HepG2 (cell line): Measurements from ENCODE around the gene NCS1. TPM values are rescaled to one million over a fixed set of nuclear protein-coding genes. Genes with fewer than 3 reads are reported as not detected.

Experiments
- ATAC-seq: fragments of 200-7000 bp; cut with Tn5 transposase; 3 replicates; pipeline ENCODE4 v1.9.1; 2020; ENCODE audit warnings: mild to moderate bottlenecking, moderate library complexity
- BruUV-seq: library from RNA; stranded (reverse); fragments of 400-500 nt; replicated peaks from 2 replicates; lab custom pipeline; 2021; lab: Mats Ljungman, UMichigan
- CTCF ChIA-PET: fragments of 300-600 bp; formaldehyde crosslinking; extraction: SDS; loops from one replicate; lab custom pipeline; 2021; ENCODE audit warnings: low total read pairs, inconsistent platforms, low intra/inter-chr PET ratio; lab: Yijun Ruan, JAX
- POLR2A ChIA-PET: fragments of 350-600 bp; sonication (Branson Sonifier 250); formaldehyde crosslinking; loops from one replicate; lab custom pipeline; 2020; ENCODE audit warnings: antibody characterized with exemption, inconsistent platforms; lab: Yijun Ruan, JAX
- DNase-seq: peaks from one replicate; pipeline ENCODE4 v3.0.0-alpha.2; 2015; ENCODE audit warnings: low spot score
- FAIRE-seq: peaks from 3 replicates; lab custom pipeline; 2011; peaks lifted over from hg19 to GRCh38; lab: Jason Lieb, UNC
- H2AFZ ChIP-seq: one replicate; pipeline ENCODE4 v1.6.1; 2011; ENCODE audit warnings: low read length, inconsistent platforms
- H3K27ac ChIP-seq: fragments of 300-600 bp; 3 replicates; pipeline ENCODE4 v1.8.0; 2011; ENCODE audit warnings: mixed run types, mild to moderate bottlenecking, mixed read lengths, low read length, inconsistent platforms; ENCODE audit not compliant: insufficient read depth; ENCODE audit errors: extremely low read length
- H3K27me3 ChIP-seq, 2 experiments: fragments of 200-600 bp in 1 of 2; 2 replicates in 1 of 2; 3 replicates in 1 of 2; pipeline versions ENCODE4 v1.6.0 to v1.8.0; 2011; ENCODE audit warnings: low read length in 2 of 2, mild to moderate bottlenecking in 2 of 2, moderate library complexity in 2 of 2, inconsistent platforms in 1 of 2; ENCODE audit not compliant: insufficient read depth in 2 of 2, control insufficient read depth in 1 of 2
- H3K36me3 ChIP-seq, 2 experiments: fragments of 200-600 bp in 1 of 2; replicated peaks in 1 of 2; 2 replicates in 1 of 2; 3 replicates in 1 of 2; pipeline versions ENCODE4 v1.5.1 to v1.8.0; 2011; ENCODE audit warnings: low read length in 2 of 2, inconsistent platforms in 1 of 2; ENCODE audit not compliant: insufficient read depth in 2 of 2, control insufficient read depth in 1 of 2
- H3K4me1 ChIP-seq: 2 replicates; pipeline ENCODE4 v1.5.1; 2012; ENCODE audit warnings: low read length, inconsistent platforms; ENCODE audit not compliant: insufficient read depth
- H3K4me2 ChIP-seq: 2 replicates; pipeline ENCODE4 v1.6.0; 2011; ENCODE audit warnings: low read depth, low read length, inconsistent platforms
- H3K4me3 ChIP-seq, 3 experiments: fragments of 200-600 bp in 1 of 3; sonication (generic), shearing (Covaris generic) in 1 of 3; replicated peaks in 1 of 3; 2 replicates each; pipeline ENCODE4 v1.5.1; 2011 to 2016; ENCODE audit warnings: low read length in 3 of 3, inconsistent platforms in 2 of 3, low read depth in 2 of 3, mild to moderate bottlenecking in 2 of 3, control low read depth in 1 of 3, mixed read lengths in 1 of 3; ENCODE audit not compliant: insufficient read depth in 1 of 3
- H3K79me2 ChIP-seq: one replicate; pipeline ENCODE4 v1.6.1; 2011; ENCODE audit warnings: low read length, inconsistent platforms; ENCODE audit not compliant: insufficient read depth
- H3K9ac ChIP-seq: 2 replicates; pipeline ENCODE4 v1.6.0; 2011; ENCODE audit warnings: mild to moderate bottlenecking, low read depth, low read length, inconsistent platforms; ENCODE audit not compliant: insufficient read depth
- H3K9me3 ChIP-seq: 2 replicates; pipeline ENCODE4 v1.5.1; 2012; ENCODE audit warnings: mild to moderate bottlenecking, low read length
- H4K20me1 ChIP-seq: 2 replicates; pipeline ENCODE4 v1.6.0; 2011; ENCODE audit warnings: inconsistent platforms, mild to moderate bottlenecking, low read length, moderate library complexity; ENCODE audit not compliant: insufficient read depth
- ARID2 ChIP-seq: sonication (generic); formaldehyde crosslinking; IDR thresholded peaks from 2 replicates; pipeline ENCODE4 v1.8.1; 2022; ENCODE audit warnings: mild to moderate bottlenecking, missing genetic modification reagents, borderline replicate concordance
- ARID3A ChIP-seq: IDR thresholded peaks from 2 replicates; pipeline ENCODE4 v1.6.1; 2012; ENCODE audit warnings: low read depth, low read length, improper control_type of control experiment
- ELF4 ChIP-seq: sonication (generic); formaldehyde crosslinking; IDR thresholded peaks from 2 replicates; pipeline ENCODE4 v1.5.0; 2020; ENCODE audit warnings: missing genetic modification reagents, mild to moderate bottlenecking, moderate library complexity, borderline replicate concordance
- HINFP ChIP-seq: sonication (generic); formaldehyde crosslinking; IDR thresholded peaks from 2 replicates; pipeline ENCODE4 v1.4.0; 2020; ENCODE audit warnings: low read depth, mild to moderate bottlenecking, missing genetic modification reagents
- KLF6 ChIP-seq: IDR thresholded peaks from 2 replicates; pipeline ENCODE4 v1.8.0; 2016; ENCODE audit warnings: missing biosample characterization, missing genetic modification reagents
- PTBP1 ChIP-seq: fragments of 200-400 bp; formaldehyde crosslinking; IDR thresholded peaks from 2 replicates; pipeline ENCODE4 v1.6.1; 2018; ENCODE audit warnings: low read length, low read depth; ENCODE audit not compliant: poor library complexity, severe bottlenecking
- RCOR2 ChIP-seq: IDR thresholded peaks from 2 replicates; pipeline ENCODE4 v1.6.1; 2016; ENCODE audit warnings: missing biosample characterization, missing genetic modification reagents
- SOX5 ChIP-seq: IDR thresholded peaks from 2 replicates; pipeline ENCODE4 v1.6.1; 2016; ENCODE audit warnings: borderline replicate concordance
- STAG1 ChIP-seq: sonication (generic); formaldehyde crosslinking; IDR thresholded peaks from 2 replicates; pipeline ENCODE4 v1.4.0; 2020; ENCODE audit warnings: missing genetic modification reagents
- TEAD2 ChIP-seq: sonication (generic); formaldehyde crosslinking; IDR thresholded peaks from 2 replicates; pipeline ENCODE4 v1.9.0; 2021; ENCODE audit warnings: missing genetic modification reagents
- THAP8 ChIP-seq: sonication (generic); formaldehyde crosslinking; IDR thresholded peaks from 2 replicates; pipeline ENCODE4 v1.5.1; 2020; ENCODE audit warnings: missing genetic modification reagents, mild to moderate bottlenecking, borderline replicate concordance
- ZFYVE20 ChIP-seq: sonication (generic); formaldehyde crosslinking; IDR thresholded peaks from 2 replicates; pipeline ENCODE4 v1.8.0; 2023; ENCODE audit warnings: low read depth, mild to moderate bottlenecking, moderate library complexity, missing genetic modification reagents, borderline replicate concordance
- ZHX1 ChIP-seq: sonication (generic); formaldehyde crosslinking; IDR thresholded peaks from 2 replicates; pipeline ENCODE4 v1.8.1; 2022; ENCODE audit warnings: low read depth, mild to moderate bottlenecking, missing genetic modification reagents
- ZMAT5 ChIP-seq: sonication (generic); formaldehyde crosslinking; IDR thresholded peaks from 2 replicates; pipeline ENCODE4 v1.5.0; 2020; ENCODE audit warnings: mild to moderate bottlenecking, low read depth, missing genetic modification reagents, borderline replicate concordance
- ZNF382 ChIP-seq: sonication (generic); formaldehyde crosslinking; IDR thresholded peaks from 2 replicates; pipeline ENCODE4 v1.5.0; 2020; ENCODE audit warnings: missing genetic modification reagents, mild to moderate bottlenecking, borderline replicate concordance
- ZNF576 ChIP-seq: sonication (generic); formaldehyde crosslinking; IDR thresholded peaks from 2 replicates; pipeline ENCODE4 v1.4.0; 2020; ENCODE audit warnings: mild to moderate bottlenecking, missing genetic modification reagents
- ZNF616 ChIP-seq: sonication (generic); formaldehyde crosslinking; IDR thresholded peaks from 2 replicates; pipeline ENCODE4 v1.5.0; 2020; ENCODE audit warnings: low read depth, mild to moderate bottlenecking, missing genetic modification reagents
- ZNF709 ChIP-seq: sonication (generic); formaldehyde crosslinking; IDR thresholded peaks from 2 replicates; pipeline ENCODE4 v1.5.0; 2020; ENCODE audit warnings: mild to moderate bottlenecking, missing genetic modification reagents
- WGBS: methylation state at CpG from one replicate; pipeline ENCODE4 v1.1.6; 2017; ENCODE audit warnings: low lambda C conversion rate; 5-methylcytosine and 5-hydroxymethylcytosine counted together
- in situ Hi-C: cut with HindIII; loops from 2 replicates; pipeline ENCODE4 v1.10.0; 2017; ENCODE audit warnings: low pct_unique_long_range_greater_than_20kb; ENCODE audit not compliant: extremely low pct_ligation_motif_present
- intact Hi-C: fragments of 100-400 bp; cut with micrococcal nuclease; formaldehyde crosslinking; loops from one replicate; pipeline ENCODE4 v1.10.0; 2022; ENCODE audit not compliant: unreplicated experiment
- polyA plus RNA-seq, 8 experiments: library from polyadenylated mRNA; depleted of rRNA in 3 of 8; stranded (reverse) in 7 of 8; unstranded in 1 of 8; fragments of >200 nt; fragmentation: Illumina TruSeq in 4 of 8; extraction: Trizol in 4 of 8; gene quantifications; 2 replicates each; pipeline versions ENCODE4 v1.2.1 to v1.2.3, GENCODE V29; 2011 to 2016; ENCODE audit warnings: low read depth in 4 of 8, missing spikeins in 1 of 8, mixed read lengths in 1 of 8; ENCODE audit not compliant: insufficient read depth in 1 of 8
- total RNA-seq, 5 experiments: library from RNA; depleted of rRNA; stranded (reverse); fragments of >200 nt; fragmentation: Illumina TruSeq; extraction: Trizol; gene quantifications; 2 replicates each; pipeline ENCODE4 v1.2.3, GENCODE V29; 2016; ENCODE audit warnings: low read depth in 1 of 5

Gene NCS1
- total and polyA plus RNA-seq, 2 of the 13 experiments (the other 11 are each of a cell fraction or from before 2014, with no cell fraction given) = 4.7 to 6.1 TPM

- no peak overlapping the region for H3K4me2 ChIP-seq
- ATAC-seq (no peak), DNase-seq (no peak), FAIRE-seq (no peak)
- H3K4me1 ChIP-seq = no peaks in the 10 kb centered on the region
- H3K27me3 ChIP-seq = no peaks in the 10 kb centered on the region
- BruUV-seq = no TSS peak
- in situ Hi-C loops = no loop called here
- CTCF ChIA-PET = no interaction called here
- no peaks in the 10 kb centered on the region for H3K36me3 ChIP-seq
- H3K9ac ChIP-seq = no peak overlapping the region
- H4K20me1 ChIP-seq = no peaks in the 10 kb centered on the region
- H3K27ac ChIP-seq = no peak overlapping the region
- WGBS = 97% methylated on average over 2 of the region's 3 CpGs
- H3K79me2 ChIP-seq = no peaks in the 10 kb centered on the region
- intact Hi-C loops = no loop called here
- H3K9me3 ChIP-seq = peaks cover 8% of the 10 kb centered on the region; the same call in 1 of the 2 replicates
- H2AFZ ChIP-seq = no peak overlapping the region
- no peak overlapping the region for H3K4me3 ChIP-seq
- POLR2A ChIA-PET = no interaction called here
- TF ChIP-seq STAG1 (CRISPR knock-in tag) (no peak), HINFP (CRISPR knock-in tag) (no peak), RCOR2 (CRISPR knock-in tag) (no peak), ZMAT5 (CRISPR knock-in tag) (no peak), THAP8 (CRISPR knock-in tag) (no peak), SOX5 (CRISPR knock-in tag) (no peak), ZNF709 (CRISPR knock-in tag) (no peak), ZNF576 (CRISPR knock-in tag) (no peak), ZHX1 (no peak), TEAD2 (CRISPR knock-in tag) (no peak), ELF4 (no peak), ARID3A (no peak), ZNF382 (CRISPR knock-in tag) (no peak), ZNF616 (CRISPR knock-in tag) (no peak), ZFYVE20 (CRISPR knock-in tag) (no peak), KLF6 (no peak), PTBP1 (no peak), ARID2 (CRISPR knock-in tag) (no peak)
Observed at GRCh38 chr9:130227833-130228232, 55.6 kb downstream of the NCS1 start.
